Colonic mucosa (tissue), 4 donors: ENCODE results near the gene XCR1. TPM values are rescaled to one million over a fixed set of nuclear protein-coding genes. Genes with fewer than 3 reads are reported as not detected.

Experiments used
- DNase-seq: peaks from one replicate; pipeline ENCODE4 v3.0.0-alpha.2; 2020
- H3K27ac ChIP-seq: fragments of 200-600 bp; one replicate; pipeline ENCODE4 v1.8.0; 2021
- H3K27me3 ChIP-seq: fragments of 200-600 bp; one replicate; pipeline ENCODE4 v1.8.0; 2021
- H3K36me3 ChIP-seq: fragments of 200-600 bp; one replicate; pipeline ENCODE4 v1.8.0; 2021
- H3K4me1 ChIP-seq: fragments of 200-600 bp; one replicate; pipeline ENCODE4 v1.8.0; 2021; ENCODE audit warnings: mild to moderate bottlenecking
- H3K4me3 ChIP-seq: fragments of 200-600 bp; one replicate; pipeline ENCODE4 v1.8.0; 2021
- H3K9ac ChIP-seq, 2 donors: one replicate each; pipeline ENCODE4 v1.7.0; 2013; ENCODE audit warnings: control low read depth in 2 of 2, low read depth in 2 of 2, low read length in 2 of 2
- H3K9me3 ChIP-seq: fragments of 200-600 bp; one replicate; pipeline ENCODE4 v1.8.0; 2021
- intact Hi-C: fragments of 100-400 bp; cut with DNase I; formaldehyde crosslinking; loops from one replicate; pipeline ENCODE4 v1.14.1; 2022
- total RNA-seq, 2 donors: library from RNA; stranded (reverse); fragmentation: NEBNext Ultra II Directional in 1 of 2; extraction: Animal tissue kit (Norgen Biotek cat#: 25700) in 1 of 2; gene quantifications; one replicate each; pipeline ENCODE4 v1.2.1, GENCODE V29; 2021
- TF ChIP-seq, protein P1 (sequence below): fragments of 200-600 bp; IDR thresholded peaks from one replicate; pipeline ENCODE4 v1.8.0; 2022; ENCODE audit warnings: antibody characterized with exemption, mild to moderate bottlenecking
- donor health status: healthy.
- donor health status: DM: no; HTN: no; CAD: no.
- donor health status: DM: no; HTN: no; CAD: no.

Gene XCR1
- total RNA-seq, 2 donors from 2014 or later, result 0.05 to 0.17 TPM

DNA sequence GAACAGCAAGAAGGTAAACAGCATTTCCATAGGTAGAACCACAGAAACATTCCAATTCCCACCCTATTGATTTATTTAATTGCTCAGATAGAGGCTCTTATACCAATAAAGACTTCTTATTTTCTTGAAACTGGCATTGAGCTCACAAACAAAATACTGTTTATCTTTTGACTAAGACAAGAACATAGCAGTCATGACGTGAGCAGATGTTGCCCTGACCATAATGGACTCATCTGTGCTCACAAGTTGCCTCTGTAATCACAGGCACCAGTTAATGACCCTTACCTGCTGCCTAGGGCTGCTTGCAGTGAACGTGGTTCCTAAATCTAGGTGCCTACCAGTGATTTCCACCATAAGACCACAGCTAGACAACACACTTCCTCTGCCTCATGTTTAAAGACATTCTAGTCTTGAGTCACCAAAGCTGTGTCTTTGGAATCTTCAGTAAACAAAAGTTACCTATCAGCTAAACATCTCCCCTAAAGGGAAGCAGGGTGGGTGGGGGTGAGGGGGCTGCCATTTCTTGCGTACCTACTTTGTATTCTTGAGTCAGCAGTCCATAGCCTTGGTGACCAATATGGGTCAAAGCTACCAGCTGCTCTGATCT is 33.8 kb downstream of the XCR1 start:
- intact Hi-C loops, result no loop called here
- Histone ChIP-seq H3K27me3 (no peaks in the 10 kb centered on the region), H3K9me3 (no peaks in the 10 kb centered on the region), H3K9ac (no peak overlapping the region), H3K27ac (peak overlapping the region; percentile 8), H3K4me1 (no peaks in the 10 kb centered on the region), H3K36me3 (no peaks in the 10 kb centered on the region), H3K4me3 (no peak overlapping the region)
- TF ChIP-seq, protein P1, sequence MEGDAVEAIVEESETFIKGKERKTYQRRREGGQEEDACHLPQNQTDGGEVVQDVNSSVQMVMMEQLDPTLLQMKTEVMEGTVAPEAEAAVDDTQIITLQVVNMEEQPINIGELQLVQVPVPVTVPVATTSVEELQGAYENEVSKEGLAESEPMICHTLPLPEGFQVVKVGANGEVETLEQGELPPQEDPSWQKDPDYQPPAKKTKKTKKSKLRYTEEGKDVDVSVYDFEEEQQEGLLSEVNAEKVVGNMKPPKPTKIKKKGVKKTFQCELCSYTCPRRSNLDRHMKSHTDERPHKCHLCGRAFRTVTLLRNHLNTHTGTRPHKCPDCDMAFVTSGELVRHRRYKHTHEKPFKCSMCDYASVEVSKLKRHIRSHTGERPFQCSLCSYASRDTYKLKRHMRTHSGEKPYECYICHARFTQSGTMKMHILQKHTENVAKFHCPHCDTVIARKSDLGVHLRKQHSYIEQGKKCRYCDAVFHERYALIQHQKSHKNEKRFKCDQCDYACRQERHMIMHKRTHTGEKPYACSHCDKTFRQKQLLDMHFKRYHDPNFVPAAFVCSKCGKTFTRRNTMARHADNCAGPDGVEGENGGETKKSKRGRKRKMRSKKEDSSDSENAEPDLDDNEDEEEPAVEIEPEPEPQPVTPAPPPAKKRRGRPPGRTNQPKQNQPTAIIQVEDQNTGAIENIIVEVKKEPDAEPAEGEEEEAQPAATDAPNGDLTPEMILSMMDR, result no peak
- no peak for DNase-seq

- intact Hi-C loops, result no loop called here
- TF ChIP-seq, protein P1, result no peak
- H3K9me3 ChIP-seq, result no peaks in the 10 kb centered on the region
- no peak overlapping the region for H3K4me3 ChIP-seq
- no peak for DNase-seq
- H3K27ac ChIP-seq, result no peak overlapping the region
- no peaks in the 10 kb centered on the region for H3K4me1 ChIP-seq
- H3K27me3 ChIP-seq, result no peaks in the 10 kb centered on the region
- H3K36me3 ChIP-seq, result no peaks in the 10 kb centered on the region
- no peak overlapping the region for H3K9ac ChIP-seq
Observed at GRCh38 chr3:45992821-45993221, 34.5 kb downstream of the XCR1 start.

DNA sequence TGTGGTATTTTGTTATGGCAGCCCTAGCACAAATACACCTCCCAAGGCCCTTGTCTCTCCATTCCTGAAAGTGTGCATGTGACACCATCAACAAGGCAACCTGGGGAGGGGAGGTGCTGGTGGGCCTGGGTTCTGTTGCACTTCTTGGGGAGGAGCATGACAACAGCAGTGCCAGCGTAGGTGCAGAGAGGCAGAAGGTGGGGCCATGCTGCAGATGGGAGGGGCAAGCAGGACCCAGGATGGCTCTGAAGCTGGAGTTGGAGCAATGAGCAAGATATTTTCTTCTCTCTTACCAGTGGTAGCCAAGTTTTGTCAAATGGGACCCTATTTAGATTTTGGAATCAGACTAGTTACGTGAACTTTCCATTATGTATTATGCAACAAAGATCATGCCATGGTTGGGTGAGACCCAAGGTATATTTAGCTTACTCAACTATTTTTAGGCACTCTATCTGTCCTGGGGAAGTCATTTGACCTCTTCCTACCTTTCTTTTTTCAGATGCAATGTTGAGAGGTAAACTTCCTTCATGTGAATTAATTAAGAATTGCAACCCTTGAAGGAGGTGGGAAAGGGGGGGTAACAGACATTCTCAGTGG is 35.1 kb downstream of the XCR1 start:
- H3K4me3 ChIP-seq, result no peak overlapping the region
- TF ChIP-seq, protein P1, result no peak
- H3K36me3 ChIP-seq, result no peaks in the 10 kb centered on the region
- H3K27me3 ChIP-seq, result no peaks in the 10 kb centered on the region
- H3K27ac ChIP-seq, result no peak overlapping the region
- intact Hi-C loops, result no loop called here
- no peaks in the 10 kb centered on the region for H3K9me3 ChIP-seq
- no peak for DNase-seq
- no peak overlapping the region for H3K9ac ChIP-seq
- no peaks in the 10 kb centered on the region for H3K4me1 ChIP-seq

GRCh38 chr3:45991341-45991740 is 35.9 kb downstream of the XCR1 start:
- Histone ChIP-seq H3K4me1 (peaks cover 8% of the 10 kb centered on the region), H3K27me3 (no peaks in the 10 kb centered on the region), H3K9ac (no peak overlapping the region), H3K4me3 (no peak overlapping the region), H3K36me3 (no peaks in the 10 kb centered on the region), H3K27ac (no peak overlapping the region), H3K9me3 (no peaks in the 10 kb centered on the region)
- TF ChIP-seq, protein P1, result no peak
- intact Hi-C loops, result no loop called here
- DNase-seq, result no peak

- Histone ChIP-seq H3K4me3 (no peak overlapping the region), H3K9me3 (no peaks in the 10 kb centered on the region), H3K27me3 (no peaks in the 10 kb centered on the region), H3K27ac (no peak overlapping the region), H3K9ac (no peak overlapping the region), H3K36me3 (no peaks in the 10 kb centered on the region), H3K4me1 (peaks cover 18% of the 10 kb centered on the region)
- intact Hi-C loops, result no loop called here
- TF ChIP-seq, protein P1, result no peak
- no peak for DNase-seq
Observed at GRCh38 chr3:45990181-45990580, 37.1 kb downstream of the XCR1 start.
